Hindlimb muscle (tissue), 1 donor: ENCODE data around the gene ZFPM1. TPM values are rescaled to one million over a fixed set of nuclear protein-coding genes. Genes with fewer than 3 reads are reported as not detected.

ENCODE experiments used
- DNase-seq: peaks from one replicate; pipeline ENCODE4 v3.0.0-alpha.2; 2013
- polyA plus RNA-seq: library from polyadenylated mRNA; unstranded; fragments of 120-200 nt; gene quantifications from one replicate; pipeline ENCODE4 v1.2.1, GENCODE V29; 2013; ENCODE audit not compliant: insufficient read length

ZFPM1 gene
- polyA plus RNA-seq, 1 donor: 1.7 TPM

GRCh38 chr16:88529596-88529995 lies 76.5 kb downstream of the ZFPM1 start:
- no peak for DNase-seq

GRCh38 chr16:88530051-88530857 lies 77.2 kb downstream of the ZFPM1 start:
- DNase-seq: no peak

DNA sequence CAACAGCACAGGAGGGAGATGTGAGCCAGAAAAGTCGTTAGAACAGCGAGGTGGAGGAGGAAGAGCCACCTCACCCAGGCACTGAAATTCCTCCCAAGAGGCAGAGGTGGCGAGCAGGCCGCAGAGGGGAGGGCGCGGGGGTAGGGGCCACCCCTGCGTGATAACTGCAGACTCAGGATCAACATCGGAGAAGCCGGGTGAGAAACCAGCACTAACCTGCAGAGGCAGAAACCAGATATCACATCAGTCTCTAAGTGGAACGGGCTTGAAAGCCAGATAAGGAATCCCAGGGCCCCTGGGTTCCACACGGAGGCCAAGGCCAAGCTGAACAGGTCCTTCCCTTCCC lies 77.8 kb downstream of the ZFPM1 start:
- DNase-seq: no peak

GRCh38 chr16:88531346-88531745 lies 78.3 kb downstream of the ZFPM1 start:
- DNase-seq: no peak

DNA sequence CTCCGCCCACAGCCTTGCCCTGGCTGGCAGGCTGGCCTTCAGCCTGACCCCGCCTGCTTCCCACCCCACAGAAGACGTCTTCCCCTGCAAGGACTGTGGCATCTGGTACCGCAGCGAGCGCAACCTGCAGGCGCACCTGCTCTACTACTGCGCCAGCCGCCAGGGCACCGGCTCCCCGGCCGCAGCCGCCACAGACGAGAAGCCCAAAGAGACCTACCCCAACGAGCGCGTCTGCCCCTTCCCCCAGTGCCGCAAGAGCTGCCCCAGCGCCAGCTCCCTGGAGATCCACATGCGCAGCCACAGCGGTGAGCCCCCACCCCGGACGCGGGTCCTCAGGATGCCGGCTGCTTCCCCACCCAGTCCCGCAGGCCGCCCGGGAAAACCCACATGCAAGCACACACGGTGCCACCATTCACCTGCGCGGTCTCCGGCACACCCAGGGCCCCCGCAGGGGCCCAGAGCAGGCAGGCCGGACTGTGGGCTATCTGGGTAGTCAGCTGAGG lies 78.9 kb downstream of the ZFPM1 start:
- DNase-seq: no peak

- no peak for DNase-seq
These were observed 79.6 kb downstream of the ZFPM1 start for GRCh38 chr16:88532434-88533241.

DNA sequence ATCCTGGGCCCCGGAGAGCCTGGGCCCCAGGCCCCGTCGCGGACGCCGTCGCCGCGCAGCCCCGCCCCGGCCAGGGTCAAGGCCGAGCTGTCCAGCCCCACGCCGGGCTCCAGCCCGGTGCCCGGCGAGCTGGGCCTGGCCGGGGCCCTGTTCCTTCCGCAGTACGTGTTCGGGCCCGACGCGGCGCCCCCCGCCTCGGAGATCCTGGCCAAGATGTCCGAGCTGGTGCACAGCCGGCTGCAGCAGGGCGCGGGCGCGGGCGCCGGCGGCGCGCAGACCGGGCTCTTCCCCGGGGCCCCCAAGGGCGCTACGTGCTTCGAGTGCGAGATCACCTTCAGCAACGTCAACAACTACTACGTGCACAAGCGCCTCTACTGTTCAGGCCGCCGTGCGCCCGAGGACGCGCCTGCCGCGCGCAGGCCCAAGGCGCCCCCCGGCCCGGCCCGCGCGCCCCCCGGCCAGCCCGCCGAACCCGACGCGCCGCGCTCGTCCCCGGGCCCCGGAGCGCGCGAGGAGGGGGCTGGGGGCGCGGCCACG lies 80.4 kb downstream of the ZFPM1 start:
- peak; percentile 49 for DNase-seq

DNA sequence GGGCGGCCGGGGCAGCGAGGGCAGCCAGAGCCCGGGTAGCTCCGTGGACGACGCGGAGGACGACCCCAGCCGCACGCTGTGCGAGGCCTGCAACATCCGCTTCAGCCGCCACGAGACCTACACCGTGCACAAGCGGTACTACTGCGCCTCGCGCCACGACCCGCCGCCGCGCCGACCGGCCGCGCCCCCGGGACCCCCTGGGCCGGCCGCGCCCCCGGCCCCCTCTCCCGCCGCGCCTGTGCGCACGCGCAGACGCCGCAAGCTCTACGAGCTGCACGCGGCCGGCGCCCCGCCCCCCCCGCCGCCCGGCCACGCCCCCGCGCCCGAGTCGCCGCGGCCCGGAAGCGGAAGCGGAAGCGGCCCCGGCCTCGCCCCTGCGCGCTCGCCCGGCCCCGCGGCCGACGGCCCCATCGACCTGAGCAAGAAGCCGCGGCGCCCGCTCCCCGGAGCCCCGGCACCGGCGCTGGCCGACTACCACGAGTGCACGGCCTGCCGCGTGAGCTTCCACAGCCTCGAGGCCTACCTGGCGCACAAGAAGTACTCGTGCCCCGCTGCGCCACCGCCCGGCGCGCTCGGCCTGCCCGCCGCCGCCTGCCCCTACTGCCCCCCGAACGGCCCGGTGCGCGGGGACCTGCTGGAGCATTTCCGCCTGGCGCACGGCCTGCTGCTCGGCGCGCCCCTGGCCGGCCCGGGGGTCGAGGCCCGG lies 81.0 kb downstream of the ZFPM1 start:
- DNase-seq: peak; percentile 86

DNA sequence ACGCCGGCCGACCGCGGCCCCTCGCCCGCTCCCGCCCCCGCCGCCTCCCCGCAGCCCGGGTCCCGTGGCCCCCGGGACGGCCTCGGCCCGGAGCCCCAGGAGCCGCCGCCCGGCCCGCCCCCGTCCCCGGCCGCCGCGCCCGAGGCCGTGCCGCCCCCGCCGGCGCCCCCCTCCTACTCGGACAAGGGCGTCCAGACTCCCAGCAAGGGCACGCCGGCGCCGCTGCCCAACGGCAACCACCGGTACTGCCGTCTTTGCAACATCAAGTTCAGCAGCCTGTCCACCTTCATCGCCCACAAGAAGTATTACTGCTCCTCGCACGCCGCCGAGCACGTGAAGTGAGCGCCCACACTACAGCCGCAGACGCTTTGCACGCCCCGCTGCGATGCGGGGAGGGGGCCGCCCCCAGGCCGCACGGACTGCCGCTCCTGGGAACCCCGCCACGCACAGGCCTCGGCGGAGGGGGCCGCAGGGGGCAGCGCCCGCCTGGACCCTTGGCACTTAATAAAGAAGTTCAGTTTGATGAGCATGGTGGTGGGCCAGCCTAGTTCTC lies 81.6 kb downstream of the ZFPM1 start:
- no peak for DNase-seq

DNA sequence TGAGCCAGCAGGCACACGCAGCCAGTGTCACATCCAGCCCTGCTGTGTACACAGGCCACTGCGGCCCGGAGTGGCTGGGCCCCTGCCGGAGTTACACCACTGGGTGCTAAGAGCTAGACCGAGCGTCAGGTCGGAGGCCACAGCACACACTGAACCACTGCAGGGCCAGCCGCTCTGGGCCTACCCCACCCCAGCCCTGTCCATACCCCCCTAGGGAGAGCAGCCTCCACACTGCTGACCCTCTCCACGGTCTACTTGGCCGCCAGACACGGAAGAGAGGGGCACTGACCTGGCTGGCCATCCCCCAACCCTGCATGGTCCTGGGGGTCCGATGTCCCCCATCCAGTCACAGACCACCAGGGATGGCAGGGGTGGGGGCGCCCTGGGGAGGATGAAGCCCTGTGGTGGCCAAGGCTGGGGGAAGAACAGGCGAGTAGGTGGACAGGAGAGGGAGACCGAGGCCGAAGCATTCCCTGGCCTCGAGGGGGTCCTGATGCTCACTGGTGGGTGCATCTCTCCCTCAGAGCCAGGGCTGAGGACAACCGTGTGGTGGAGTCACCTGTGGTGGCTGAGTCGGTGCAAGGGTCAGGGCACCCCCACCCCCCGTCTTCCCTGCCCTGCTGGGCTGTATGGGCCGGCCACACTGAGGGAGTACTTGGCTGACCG lies 82.2 kb downstream of the ZFPM1 start:
- no peak for DNase-seq

- DNase-seq: no peak
These were observed 82.8 kb downstream of the ZFPM1 start for GRCh38 chr16:88535857-88536222.

GRCh38 chr16:88536510-88536909 lies 83.4 kb downstream of the ZFPM1 start:
- no peak for DNase-seq

DNA sequence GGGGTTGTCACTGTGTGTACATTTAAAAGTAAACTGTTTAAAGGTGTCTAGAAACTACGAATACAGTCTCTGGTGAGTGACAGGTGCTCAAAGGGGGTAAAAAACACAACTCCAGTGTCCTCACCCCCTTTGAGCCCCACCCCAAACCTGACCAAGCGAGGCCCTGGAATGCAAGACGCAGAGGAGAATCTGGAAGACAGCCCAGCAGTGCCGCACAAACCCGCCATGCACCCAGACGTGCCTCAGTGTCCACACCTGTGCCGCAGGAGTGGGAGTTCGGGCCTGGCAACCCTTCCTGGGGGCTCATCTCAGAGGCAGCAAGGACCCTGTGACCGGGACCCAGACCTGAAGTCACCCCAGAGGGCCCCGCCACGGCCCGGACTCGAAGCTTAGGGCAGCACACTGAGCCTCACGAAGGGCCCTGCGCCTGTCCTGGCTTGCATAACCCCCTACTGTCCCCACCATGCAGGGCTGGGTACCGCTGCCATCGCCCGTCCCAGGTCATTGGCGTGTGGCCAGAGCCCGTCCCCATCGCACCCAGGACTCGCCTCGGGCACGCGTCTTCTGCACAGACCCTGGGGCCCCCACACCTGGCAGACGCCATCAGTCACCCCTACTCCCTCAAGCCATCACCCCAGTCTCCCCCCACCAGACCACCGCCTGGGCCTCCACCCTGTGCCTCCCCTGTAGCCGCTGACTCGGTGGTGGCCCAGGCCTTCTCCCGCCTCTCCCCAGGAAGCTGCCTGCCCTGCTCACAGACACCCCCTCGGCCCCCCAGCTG lies 84.1 kb downstream of the ZFPM1 start:
- DNase-seq: no peak

GRCh38 chr16:88537859-88538258 lies 84.8 kb downstream of the ZFPM1 start:
- DNase-seq: no peak

DNA sequence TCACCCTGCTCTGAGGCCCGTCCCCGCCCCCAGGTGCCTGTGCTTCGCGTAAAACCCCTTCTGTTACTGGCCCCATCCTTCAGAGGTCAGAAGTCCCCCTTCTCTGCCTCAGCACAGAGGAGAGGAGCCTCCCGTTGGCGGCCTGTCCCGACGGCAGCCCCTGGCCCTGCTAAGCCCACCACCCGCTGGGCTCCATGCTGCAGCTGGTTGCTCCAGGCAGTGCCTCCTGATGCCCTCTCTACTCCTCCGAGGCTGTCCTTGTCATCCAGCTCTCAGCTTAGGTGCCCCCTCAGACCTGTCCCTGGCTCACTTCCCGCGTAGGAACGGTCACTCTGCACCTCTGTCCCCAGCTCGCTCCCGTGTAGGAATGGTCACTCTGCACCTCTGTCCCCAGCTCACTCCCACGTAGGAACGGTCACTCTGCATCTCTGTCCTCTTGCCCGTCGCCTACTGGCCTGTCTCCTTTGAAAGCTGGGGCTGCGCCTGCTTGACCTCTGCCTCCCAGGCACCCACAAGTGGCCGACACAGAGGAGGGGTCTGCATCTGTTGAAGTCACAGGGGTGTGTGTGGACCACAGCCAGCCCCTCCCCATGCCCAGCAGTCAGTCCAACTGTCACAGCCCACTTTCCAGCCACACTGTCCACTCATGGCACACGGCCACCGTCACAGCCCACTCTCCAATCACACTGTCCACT lies 85.4 kb downstream of the ZFPM1 start:
- DNase-seq: no peak

DNA sequence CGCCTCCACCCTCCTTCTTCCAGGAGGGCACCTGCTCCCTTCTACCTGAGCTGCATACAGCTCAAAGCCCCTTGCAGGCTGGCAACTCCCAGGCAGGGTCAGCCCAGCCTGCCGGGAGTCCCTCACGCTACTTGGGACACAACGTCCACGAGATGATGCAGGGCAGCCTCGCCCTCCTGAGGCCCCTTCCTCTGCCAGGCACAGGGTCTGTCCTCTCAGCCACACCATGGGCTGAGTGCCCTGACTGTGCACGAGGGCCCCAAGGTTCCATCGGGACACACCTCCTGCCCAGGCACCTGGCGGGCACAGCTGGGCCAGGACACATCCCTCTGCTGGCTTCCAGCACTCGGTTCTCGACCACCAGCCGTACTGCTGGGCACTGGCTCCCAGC lies 86.2 kb downstream of the ZFPM1 start:
- no peak for DNase-seq

DNA sequence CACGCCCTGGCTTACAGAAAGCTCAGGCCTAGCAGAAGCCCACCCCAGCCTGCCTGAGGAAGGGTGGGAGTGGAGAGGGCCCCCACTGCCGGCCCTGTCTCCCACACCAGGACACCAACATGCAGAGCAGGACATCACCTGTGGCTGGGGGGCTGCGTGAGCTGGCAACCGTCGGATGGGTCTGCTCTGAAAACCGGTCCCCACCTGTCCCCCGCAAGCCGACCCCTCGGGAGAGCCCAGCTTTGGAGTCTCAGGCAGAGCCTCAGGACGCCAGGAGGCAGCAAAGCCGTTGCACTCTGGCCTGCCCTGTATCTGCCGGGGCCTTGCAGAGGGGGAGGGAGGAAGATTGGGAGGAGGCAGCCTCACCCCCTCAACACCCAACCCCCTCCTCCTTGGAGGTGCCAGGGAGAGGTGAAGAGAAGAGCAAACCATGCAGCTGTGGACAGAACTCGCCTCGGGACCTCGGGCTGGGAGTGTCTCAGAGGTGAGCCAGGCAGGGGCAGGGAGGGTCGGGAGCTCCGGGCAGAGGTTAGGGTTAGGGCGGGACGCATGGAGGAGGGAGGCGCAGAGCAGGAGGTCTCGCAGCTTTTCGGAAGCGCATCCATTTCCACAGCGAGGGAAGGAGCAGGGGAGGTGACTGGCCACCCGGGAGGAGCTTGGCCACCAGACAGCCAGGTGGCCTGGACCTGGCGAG lies 86.7 kb downstream of the ZFPM1 start:
- DNase-seq: no peak

DNA sequence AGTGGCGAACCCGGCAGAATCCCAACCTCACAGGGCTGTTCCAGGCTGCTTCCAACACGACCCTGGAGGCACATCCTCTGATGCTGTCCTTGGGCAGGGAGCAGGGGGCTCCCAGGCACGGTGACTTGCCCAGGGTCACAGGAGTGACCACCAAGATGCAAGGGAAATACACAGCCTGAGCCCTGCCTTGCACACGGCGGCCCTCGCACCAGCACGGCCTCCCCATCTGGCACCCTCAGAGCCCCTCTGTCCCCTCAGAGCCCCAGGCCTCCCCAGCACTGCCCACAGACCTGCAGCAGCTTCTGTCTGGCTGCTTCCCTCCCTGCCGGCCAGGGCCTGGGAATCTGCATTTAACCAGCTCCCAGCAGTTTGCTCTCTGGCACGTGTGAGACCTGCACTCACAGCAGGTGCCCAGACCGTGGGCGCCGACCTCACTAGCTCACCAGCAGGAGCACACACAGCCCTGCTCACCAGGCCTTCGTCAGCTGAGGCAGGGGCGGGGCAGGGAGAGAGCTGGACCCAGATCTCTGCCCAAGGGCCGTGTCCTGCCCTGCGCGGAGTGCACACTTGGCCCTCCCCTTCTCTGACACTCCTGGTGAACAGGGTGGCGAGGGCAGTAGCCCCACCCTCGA lies 87.4 kb downstream of the ZFPM1 start:
- DNase-seq: no peak

- no peak for DNase-seq
These were observed 88.9 kb downstream of the ZFPM1 start for GRCh38 chr16:88541831-88542616.
